Suprapubic skin (tissue), 4 donors: Measurements from ENCODE around the gene EPC2. TPM values are rescaled to one million over a fixed set of nuclear protein-coding genes. Genes with fewer than 3 reads are reported as not detected.
"Not testable (repeated sequence)": the region's sequence is repeated elsewhere in the genome, so short reads cannot be mapped to it uniquely, and the experiment has no call there.

Experiments
- DNase-seq, 2 donors: peaks; one replicate each; pipeline ENCODE4 v3.0.0-alpha.2; 2019; ENCODE audit warnings: low spot score in 2 of 2
- H3K27ac ChIP-seq: fragments of 200-600 bp; sonication (generic); one replicate; pipeline ENCODE4 v1.5.1; 2019
- H3K27me3 ChIP-seq: fragments of 200-600 bp; sonication (generic); one replicate; pipeline ENCODE4 v1.5.1; 2019
- H3K36me3 ChIP-seq: fragments of 200-600 bp; sonication (generic); one replicate; pipeline ENCODE4 v1.5.1; 2019
- H3K4me1 ChIP-seq: fragments of 200-600 bp; sonication (generic); one replicate; pipeline ENCODE4 v1.5.1; 2019
- H3K4me3 ChIP-seq: fragments of 200-600 bp; sonication (generic); one replicate; pipeline ENCODE4 v1.5.1; 2019; ENCODE audit warnings: mild to moderate bottlenecking
- H3K9me3 ChIP-seq: fragments of 200-600 bp; sonication (generic); one replicate; pipeline ENCODE4 v1.5.1; 2019
- EP300 ChIP-seq: sonication (generic); formaldehyde crosslinking; IDR thresholded peaks from one replicate; pipeline ENCODE4 v1.6.1; 2017; ENCODE audit warnings: antibody characterized with exemption
- POLR2A ChIP-seq, 2 donors: fragments of 450-650 bp; IDR thresholded peaks; one replicate each; pipeline ENCODE4 v1.6.1; 2017; ENCODE audit warnings: antibody characterized with exemption in 2 of 2, mild to moderate bottlenecking in 2 of 2, moderate library complexity in 2 of 2
- POLR2AphosphoS5 ChIP-seq, 3 donors: sonication (generic); formaldehyde crosslinking; IDR thresholded peaks; one replicate each; pipeline ENCODE4 v1.6.1; 2017; ENCODE audit warnings: antibody characterized with exemption in 3 of 3
- WGBS: methylation state at CpG from one replicate; pipeline ENCODE4 v1.1.5; 2018; 5-methylcytosine and 5-hydroxymethylcytosine counted together
- total RNA-seq, 4 donors: library from RNA; depleted of rRNA; stranded (reverse); fragments of >200 nt; gene quantifications; one replicate each; pipeline ENCODE4 v1.1.0, GENCODE V29; 2016
- TF ChIP-seq, protein P1 (sequence below), 2 donors: fragments of 200-600 bp in 1 of 2; fragments of 450-650 bp in 1 of 2; sonication (generic) in 1 of 2; IDR thresholded peaks; one replicate each; pipeline ENCODE4 v1.5.1; 2016 to 2019; ENCODE audit warnings: antibody characterized with exemption in 2 of 2, mild to moderate bottlenecking in 1 of 2, moderate library complexity in 1 of 2

Gene EPC2
- total RNA-seq, 4 donors from 2014 or later: 22.9 to 30.3 (median 26.9) TPM

DNA sequence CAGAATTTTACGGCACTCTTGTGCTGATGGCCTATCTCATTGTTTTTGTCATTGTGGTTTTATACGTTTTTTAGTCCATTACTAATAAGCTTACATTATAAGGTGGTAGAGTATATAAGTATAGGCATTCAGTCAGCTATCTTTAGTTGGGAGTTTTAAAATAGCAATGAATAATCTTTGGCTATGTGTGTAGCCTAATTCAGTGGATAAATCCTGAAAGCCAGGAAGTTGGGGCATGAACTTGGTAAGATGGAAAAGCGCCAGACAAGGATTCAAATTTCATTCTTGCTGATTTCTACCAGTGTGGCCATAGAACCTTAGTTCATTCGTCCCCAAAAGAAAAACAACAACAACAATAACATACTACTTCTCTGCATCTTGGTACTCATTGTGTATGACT, 31.2 kb downstream of the EPC2 start:
- no peaks in the 10 kb centered on the region for H3K27me3 ChIP-seq
- H3K27ac ChIP-seq: no peak overlapping the region
- H3K4me1 ChIP-seq: peaks cover 25% of the 10 kb centered on the region
- 52% methylated on average over 4 of the region's 4 CpGs for WGBS
- DNase-seq: no peak
- no peak overlapping the region for H3K4me3 ChIP-seq
- H3K9me3 ChIP-seq: no peaks in the 10 kb centered on the region
- no peaks in the 10 kb centered on the region for H3K36me3 ChIP-seq
- TF ChIP-seq EP300: no peak
- TF ChIP-seq, protein P1, sequence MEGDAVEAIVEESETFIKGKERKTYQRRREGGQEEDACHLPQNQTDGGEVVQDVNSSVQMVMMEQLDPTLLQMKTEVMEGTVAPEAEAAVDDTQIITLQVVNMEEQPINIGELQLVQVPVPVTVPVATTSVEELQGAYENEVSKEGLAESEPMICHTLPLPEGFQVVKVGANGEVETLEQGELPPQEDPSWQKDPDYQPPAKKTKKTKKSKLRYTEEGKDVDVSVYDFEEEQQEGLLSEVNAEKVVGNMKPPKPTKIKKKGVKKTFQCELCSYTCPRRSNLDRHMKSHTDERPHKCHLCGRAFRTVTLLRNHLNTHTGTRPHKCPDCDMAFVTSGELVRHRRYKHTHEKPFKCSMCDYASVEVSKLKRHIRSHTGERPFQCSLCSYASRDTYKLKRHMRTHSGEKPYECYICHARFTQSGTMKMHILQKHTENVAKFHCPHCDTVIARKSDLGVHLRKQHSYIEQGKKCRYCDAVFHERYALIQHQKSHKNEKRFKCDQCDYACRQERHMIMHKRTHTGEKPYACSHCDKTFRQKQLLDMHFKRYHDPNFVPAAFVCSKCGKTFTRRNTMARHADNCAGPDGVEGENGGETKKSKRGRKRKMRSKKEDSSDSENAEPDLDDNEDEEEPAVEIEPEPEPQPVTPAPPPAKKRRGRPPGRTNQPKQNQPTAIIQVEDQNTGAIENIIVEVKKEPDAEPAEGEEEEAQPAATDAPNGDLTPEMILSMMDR (IDR thresholded peaks at IDR 0.05): no peak
- TF ChIP-seq POLR2AphosphoS5 (IDR thresholded peaks at IDR 0.05): no peak
- no peak for TF ChIP-seq POLR2A (IDR thresholded peaks at IDR 0.05)

- not testable (repeated sequence) for H3K27me3 ChIP-seq, H3K9me3 ChIP-seq, H3K27ac ChIP-seq, DNase-seq, H3K4me3 ChIP-seq, H3K36me3 ChIP-seq
- peaks cover 25% of the 10 kb centered on the region for H3K4me1 ChIP-seq
- 96% methylated on average over 17 of the region's 31 CpGs for WGBS
Observed at GRCh38 chr2:148678302-148679179, 34.0 kb downstream of the EPC2 start.

GRCh38 chr2:148680462-148680861, 35.9 kb downstream of the EPC2 start:
- Histone ChIP-seq H3K36me3 (no peaks in the 10 kb centered on the region), H3K9me3 (no peaks in the 10 kb centered on the region), H3K27ac (no peak overlapping the region), H3K4me3 (no peak overlapping the region), H3K27me3 (no peaks in the 10 kb centered on the region), H3K4me1 (peaks cover 21% of the 10 kb centered on the region)
- no peak for DNase-seq
- TF ChIP-seq POLR2AphosphoS5 (IDR thresholded peaks at IDR 0.05): no peak
- TF ChIP-seq, protein P1 (IDR thresholded peaks at IDR 0.05): no peak
- WGBS: 87% methylated on average over 3 of the region's 3 CpGs

GRCh38 chr2:148681443-148681842, 36.9 kb downstream of the EPC2 start:
- Histone ChIP-seq H3K9me3 (no peaks in the 10 kb centered on the region), H3K27me3 (no peaks in the 10 kb centered on the region), H3K4me3 (no peak overlapping the region), H3K27ac (no peak overlapping the region), H3K4me1 (peaks cover 15% of the 10 kb centered on the region), H3K36me3 (no peaks in the 10 kb centered on the region)
- TF ChIP-seq EP300: no peak
- no peak for TF ChIP-seq POLR2AphosphoS5 (IDR thresholded peaks at IDR 0.05)
- TF ChIP-seq, protein P1 (IDR thresholded peaks at IDR 0.05): no peak
- TF ChIP-seq POLR2A (IDR thresholded peaks at IDR 0.05): no peak
- WGBS: 87% methylated on average over 5 of the region's 5 CpGs
- no peak for DNase-seq

DNA sequence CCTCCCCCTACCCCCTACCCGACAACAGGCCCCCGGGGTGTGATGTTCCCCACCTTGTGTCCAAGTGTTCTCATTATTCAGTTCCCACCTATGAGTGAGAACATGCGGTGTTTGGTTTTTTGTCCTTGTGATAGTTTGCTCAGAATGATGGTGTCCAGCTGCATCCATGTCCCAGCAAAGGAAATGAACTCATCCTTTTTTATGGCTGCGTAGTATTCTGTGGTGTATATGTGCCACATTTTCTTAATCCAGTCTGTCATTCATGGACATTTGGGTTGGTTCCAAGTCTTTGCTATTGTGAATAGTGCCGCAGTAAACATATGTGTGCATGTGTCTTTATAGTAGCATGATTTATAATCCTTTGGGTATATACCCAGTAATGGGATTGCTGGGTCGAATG, 37.3 kb downstream of the EPC2 start:
- not testable (repeated sequence) for H3K4me3 ChIP-seq, H3K27ac ChIP-seq, H3K27me3 ChIP-seq, H3K36me3 ChIP-seq, H3K9me3 ChIP-seq, DNase-seq
- peaks cover 15% of the 10 kb centered on the region for H3K4me1 ChIP-seq
- 95% methylated on average over 6 of the region's 6 CpGs for WGBS

DNA sequence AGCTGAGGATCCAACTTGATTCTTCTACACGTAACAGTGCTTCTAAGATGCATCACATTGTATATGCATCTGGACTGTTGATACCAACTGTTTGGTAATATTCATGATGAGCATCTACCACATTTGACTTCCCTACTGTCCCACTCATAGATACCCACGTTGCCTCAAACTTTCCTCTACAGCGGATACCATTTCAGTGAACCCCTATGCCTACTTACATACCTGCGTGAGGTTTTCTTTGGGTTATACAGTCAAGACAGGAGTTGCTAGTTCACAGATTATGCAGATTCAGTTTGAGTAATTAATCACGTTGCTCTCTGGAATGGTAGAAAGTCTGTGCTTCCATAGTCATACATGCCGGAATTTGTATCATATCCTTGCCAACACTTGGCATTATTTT, 40.0 kb downstream of the EPC2 start:
- Histone ChIP-seq H3K4me3 (no peak overlapping the region), H3K9me3 (no peaks in the 10 kb centered on the region), H3K27me3 (no peaks in the 10 kb centered on the region), H3K4me1 (peaks cover 15% of the 10 kb centered on the region), H3K27ac (no peak overlapping the region), H3K36me3 (no peaks in the 10 kb centered on the region)
- DNase-seq: no peak
- WGBS: 59% methylated on average over 6 of the region's 6 CpGs
- TF ChIP-seq POLR2A (IDR thresholded peaks at IDR 0.05) (no peak), EP300 (no peak), POLR2AphosphoS5 (IDR thresholded peaks at IDR 0.05) (no peak)
- TF ChIP-seq, protein P1 (IDR thresholded peaks at IDR 0.05): no peak
